IMR-90 (cell line): ENCODE data around the gene DYSF. TPM values are rescaled to one million over a fixed set of nuclear protein-coding genes. Genes with fewer than 3 reads are reported as not detected.

Experiments
- ATAC-seq: fragments of 200-7000 bp; cut with Tn5 transposase; 2 replicates; pipeline ENCODE4 v1.9.1; 2020; ENCODE audit warnings: low read depth, mild to moderate bottlenecking, moderate library complexity
- BruUV-seq: library from RNA; stranded (reverse); fragments of 400-500 nt; replicated peaks from 2 replicates; lab custom pipeline; 2021; lab: Mats Ljungman, UMichigan
- CTCF ChIA-PET: fragments of 300-600 bp; formaldehyde crosslinking; extraction: SDS; loops from one replicate; lab custom pipeline; 2021; ENCODE audit warnings: antibody characterized with exemption; lab: Yijun Ruan, JAX
- POLR2A ChIA-PET: fragments of 300-600 bp; sonication (Branson Sonifier 250); formaldehyde crosslinking; loops from one replicate; lab custom pipeline; 2022; ENCODE audit warnings: antibody characterized with exemption; ENCODE audit not compliant: unreplicated experiment; lab: Charles Lee
- DNase-seq: peaks from one replicate; pipeline ENCODE4 v3.0.0; 2013
- H2AFZ ChIP-seq: replicated peaks from 2 replicates; pipeline ENCODE3; 2013; ENCODE audit warnings: low read length, mild to moderate bottlenecking; ENCODE audit not compliant: poor library complexity
- H2AK5ac ChIP-seq: 2 replicates; pipeline ENCODE4 v1.6.1; 2013; ENCODE audit warnings: low read depth, low read length, inconsistent platforms
- H2AK9ac ChIP-seq: replicated peaks from 2 replicates; pipeline ENCODE3; 2013; ENCODE audit warnings: mild to moderate bottlenecking, low read depth, low read length, moderate library complexity; ENCODE audit not compliant: poor library complexity
- H2BK120ac ChIP-seq: 2 replicates; pipeline ENCODE4 v1.6.1; 2013; ENCODE audit warnings: low read depth, low read length, inconsistent platforms
- H2BK15ac ChIP-seq: 3 replicates; pipeline ENCODE4 v1.6.1; 2013; ENCODE audit warnings: low read depth, low read length, inconsistent platforms
- H2BK20ac ChIP-seq: 2 replicates; pipeline ENCODE4 v1.6.1; 2013; ENCODE audit warnings: low read depth, mild to moderate bottlenecking, inconsistent platforms, low read length, moderate library complexity
- H2BK5ac ChIP-seq: 2 replicates; pipeline ENCODE4 v1.6.1; 2013; ENCODE audit warnings: mild to moderate bottlenecking, low read depth, low read length, inconsistent platforms; ENCODE audit not compliant: poor library complexity, severe bottlenecking
- H3K14ac ChIP-seq: replicated peaks from 2 replicates; pipeline ENCODE4 v1.6.1; 2013; ENCODE audit warnings: low read depth, low read length, inconsistent platforms
- H3K18ac ChIP-seq: 2 replicates; pipeline ENCODE4 v1.6.1; 2013; ENCODE audit warnings: low read depth, low read length, control low read depth
- H3K23ac ChIP-seq: 2 replicates; pipeline ENCODE4 v1.6.1; 2013; ENCODE audit warnings: low read depth, low read length, inconsistent platforms
- H3K27ac ChIP-seq: 2 replicates; pipeline ENCODE4 v1.5.1; 2013; ENCODE audit warnings: mild to moderate bottlenecking, control low read depth, low read length; ENCODE audit not compliant: insufficient read depth
- H3K27me3 ChIP-seq: 2 replicates; pipeline ENCODE4 v1.6.1; 2013; ENCODE audit warnings: low read length; ENCODE audit not compliant: control insufficient read depth, insufficient read depth
- H3K36me3 ChIP-seq: 2 replicates; pipeline ENCODE4 v1.6.1; 2013; ENCODE audit warnings: low read length, mixed read lengths; ENCODE audit not compliant: control insufficient read depth, insufficient read depth
- H3K4ac ChIP-seq: 2 replicates; pipeline ENCODE4 v1.6.1; 2013; ENCODE audit warnings: low read depth, low read length, inconsistent platforms
- H3K4me1 ChIP-seq: 2 replicates; pipeline ENCODE4 v1.6.1; 2013; ENCODE audit warnings: low read length, mixed read lengths; ENCODE audit not compliant: control insufficient read depth, insufficient read depth
- H3K4me2 ChIP-seq: 2 replicates; pipeline ENCODE4 v1.6.1; 2013; ENCODE audit warnings: low read depth, mild to moderate bottlenecking, control low read depth, low read length, moderate library complexity
- H3K4me3 ChIP-seq: 2 replicates; pipeline ENCODE4 v1.5.1; 2013; ENCODE audit warnings: low read depth, mild to moderate bottlenecking, control low read depth, low read length, moderate library complexity; ENCODE audit not compliant: insufficient read depth
- H3K56ac ChIP-seq: 2 replicates; pipeline ENCODE4 v1.6.1; 2013; ENCODE audit warnings: low read length, inconsistent platforms; ENCODE audit not compliant: insufficient read depth; ENCODE audit errors: extremely low read depth
- H3K79me1 ChIP-seq, 2 experiments: 2 replicates each; pipeline ENCODE4 v1.6.1; 2013; ENCODE audit warnings: low read length in 2 of 2, inconsistent platforms in 1 of 2, low read depth in 1 of 2
- H3K9ac ChIP-seq: 2 replicates; pipeline ENCODE4 v1.6.1; 2013; ENCODE audit warnings: low read depth, low read length, control low read depth
- H3K9me1 ChIP-seq: 2 replicates; pipeline ENCODE4 v1.6.1; 2013; ENCODE audit warnings: low read length, inconsistent platforms; ENCODE audit not compliant: insufficient read depth
- H3K9me3 ChIP-seq: 2 replicates; pipeline ENCODE4 v1.6.1; 2013; ENCODE audit warnings: low read length; ENCODE audit not compliant: control insufficient read depth, insufficient read depth
- H4K20me1 ChIP-seq: 2 replicates; pipeline ENCODE4 v1.6.1; 2013; ENCODE audit warnings: low read length, inconsistent platforms; ENCODE audit not compliant: insufficient read depth
- H4K5ac ChIP-seq: 2 replicates; pipeline ENCODE4 v1.6.1; 2013; ENCODE audit warnings: mild to moderate bottlenecking, low read depth, low read length, control low read depth
- H4K8ac ChIP-seq, 2 experiments: 2 replicates each; pipeline ENCODE4 v1.6.1; 2013; ENCODE audit warnings: low read depth in 2 of 2, low read length in 2 of 2, control low read depth in 1 of 2, inconsistent platforms in 1 of 2
- H4K91ac ChIP-seq: 2 replicates; pipeline ENCODE4 v1.6.1; 2013; ENCODE audit warnings: low read depth, low read length, inconsistent platforms; ENCODE audit not compliant: insufficient read depth
- CEBPB ChIP-seq: IDR thresholded peaks from 2 replicates; pipeline ENCODE4 v1.6.1; 2012; ENCODE audit warnings: low read depth, low read length, improper control_type of control experiment
- CHD1 ChIP-seq: IDR thresholded peaks from 2 replicates; pipeline ENCODE4 v1.6.1; 2012; ENCODE audit warnings: low read depth, low read length, improper control_type of control experiment
- ELK1 ChIP-seq: fragments of 150-350 bp; IDR thresholded peaks from 2 replicates; pipeline ENCODE4 v1.6.1; 2016; ENCODE audit warnings: low read depth, mild to moderate bottlenecking, low read length, moderate library complexity, borderline replicate concordance
- MAFK ChIP-seq: IDR thresholded peaks from 2 replicates; pipeline ENCODE4 v1.6.1; 2012; ENCODE audit warnings: low read depth, low read length, improper control_type of control experiment
- MAZ ChIP-seq: IDR thresholded peaks from 2 replicates; pipeline ENCODE4 v1.6.1; 2012; ENCODE audit warnings: low read depth, mild to moderate bottlenecking, low read length, improper control_type of control experiment, moderate library complexity, borderline replicate concordance
- MXI1 ChIP-seq: IDR thresholded peaks from 2 replicates; pipeline ENCODE4 v1.6.1; 2012; ENCODE audit warnings: low read depth, mild to moderate bottlenecking, low read length, moderate library complexity, borderline replicate concordance
- NFE2L2 ChIP-seq: fragments of 150-350 bp; IDR thresholded peaks from 2 replicates; pipeline ENCODE4 v1.6.1; 2016; ENCODE audit warnings: low read depth, mild to moderate bottlenecking, low read length
- RAD21 ChIP-seq: IDR thresholded peaks from 2 replicates; pipeline ENCODE4 v1.6.1; 2012; ENCODE audit warnings: low read length, improper control_type of control experiment
- RFX5 ChIP-seq: IDR thresholded peaks from 2 replicates; pipeline ENCODE4 v1.8.0; 2012; ENCODE audit warnings: low read depth, mild to moderate bottlenecking, low read length, moderate library complexity
- WGBS, 2 experiments: methylation state at CpG; one replicate each; pipeline versions ENCODE4 v1.1.5 to v1.1.7; 2013; ENCODE audit warnings: missing lambda C conversion rate in 2 of 2; ENCODE audit not compliant: insufficient read length in 1 of 2; ENCODE audit errors: extremely low coverage in 2 of 2; 5-methylcytosine and 5-hydroxymethylcytosine counted together
- dilution Hi-C: fragments of 300-500 bp; cut with HindIII; formaldehyde crosslinking; loops from one replicate; pipeline ENCODE4 v1.14.3; 2018; ENCODE audit warnings: low sequenced_read_pairs; ENCODE audit not compliant: unreplicated experiment
- in situ Hi-C: fragments of 300-500 bp; cut with MboI; formaldehyde crosslinking; loops from 3 replicates; pipeline ENCODE4 v1.14.3; 2019; ENCODE audit warnings: low sequenced_read_pairs, inconsistent platforms, mixed read lengths
- intact Hi-C: fragments of 100-400 bp; cut with micrococcal nuclease; formaldehyde crosslinking; loops from 2 replicates; pipeline ENCODE4 v1.10.0; 2022
- polyA plus RNA-seq, 3 experiments: library from polyadenylated mRNA; depleted of rRNA; stranded (reverse); fragments of >200 nt; gene quantifications; 2 replicates each; pipeline ENCODE4 v1.2.3, GENCODE V29; 2012; ENCODE audit warnings: low replicate concordance in 1 of 3
- total RNA-seq: library from RNA; depleted of rRNA; stranded (reverse); fragments of >200 nt; gene quantifications from 2 replicates; pipeline ENCODE4 v1.2.3, GENCODE V29; 2012

DYSF gene
- total and polyA plus RNA-seq, 2 of the 4 experiments (the other 2 are of a cell fraction) = 0.09 to 0.18 TPM

DNA sequence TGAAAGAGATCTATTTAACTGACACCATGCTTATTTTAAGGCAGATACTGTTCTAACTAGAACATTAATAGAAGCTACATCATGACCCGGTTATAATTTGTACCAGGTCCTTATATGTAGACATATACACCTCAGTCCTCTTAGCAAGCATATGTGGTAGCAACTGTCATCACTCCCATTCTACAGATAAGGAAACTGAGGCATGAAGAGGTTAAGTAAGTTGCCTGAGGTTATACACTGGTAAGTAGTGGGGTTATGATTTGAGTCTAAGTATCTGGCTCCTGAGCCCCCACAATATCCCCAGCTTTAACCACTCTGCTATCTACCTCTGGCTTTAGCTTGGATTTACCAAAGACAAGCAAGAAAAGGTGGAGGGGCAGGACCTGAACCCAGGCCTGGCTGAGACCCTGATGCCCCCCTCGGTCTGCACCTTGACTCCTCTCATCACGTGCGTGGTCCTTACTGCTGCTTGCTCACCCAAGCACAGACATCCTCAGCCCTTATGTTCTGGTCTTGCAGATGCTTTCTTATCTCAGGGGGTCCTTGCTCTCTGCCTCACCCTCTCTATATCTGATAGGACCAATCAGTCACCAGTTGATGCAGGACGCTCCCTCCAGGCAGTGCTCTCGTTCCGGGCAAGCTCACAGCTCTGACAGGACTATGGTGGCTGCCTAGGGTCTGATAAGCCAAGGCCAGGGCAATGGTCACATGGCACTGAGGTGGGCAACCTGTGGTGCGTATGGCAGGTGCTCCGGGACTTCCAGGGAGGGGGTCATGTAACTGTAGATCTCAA, 4.0 kb downstream of the DYSF start (continued):
- no peak for TF ChIP-seq MAFK

DNA sequence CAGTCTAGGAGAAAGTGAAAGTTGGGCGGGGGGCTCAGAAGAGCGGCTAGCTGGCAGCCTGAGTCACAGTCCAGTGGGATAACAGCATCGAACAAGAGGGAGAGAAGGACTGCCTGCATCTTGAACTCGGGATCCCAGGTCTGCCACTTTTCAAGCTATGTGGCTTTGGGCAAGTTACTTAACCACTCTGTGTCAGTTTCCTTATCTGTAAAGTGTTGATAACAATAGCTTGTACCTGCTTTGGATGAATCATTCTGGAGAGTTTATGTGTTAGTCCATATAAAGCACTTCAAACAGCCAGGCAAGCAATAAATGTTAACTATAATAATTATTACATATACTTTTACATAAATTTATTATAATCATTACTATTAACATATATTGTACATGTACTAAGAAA, 4.6 kb downstream of the DYSF start:
- no peak overlapping the region for H3K23ac ChIP-seq
- intact Hi-C loops = no loop called here
- no peak overlapping the region for H4K8ac ChIP-seq
- CTCF ChIA-PET = interaction anchor here (1.3 kb wide), 1 partner anchor 52 kb away, joined by 3 read pairs; no protein-coding TSS in a partner anchor
- H3K4me3 ChIP-seq = no peak overlapping the region
- no peaks in the 10 kb centered on the region for H3K79me1 ChIP-seq
- no peak overlapping the region for H2BK5ac ChIP-seq
- no peak overlapping the region for H3K27ac ChIP-seq
- in situ Hi-C loops = no loop called here
- no peak overlapping the region for H4K91ac ChIP-seq
- H4K5ac ChIP-seq = no peak overlapping the region
- POLR2A ChIA-PET = no interaction called here
- peaks cover 2% of the 10 kb centered on the region for H3K9me3 ChIP-seq
- no peak for ATAC-seq
- H3K9me1 ChIP-seq = no peaks in the 10 kb centered on the region; the same call in 1 of the 2 replicates
- H3K4me2 ChIP-seq = no peak overlapping the region
- TF ChIP-seq CEBPB (no peak), RFX5 (no peak), MAZ (no peak), CHD1 (no peak), MXI1 (no peak), ELK1 (no peak), NFE2L2 (no peak), RAD21 (no peak), MAFK (no peak)
- H2BK120ac ChIP-seq = no peak overlapping the region
- H2AK9ac ChIP-seq = no peak overlapping the region
- DNase-seq = no peak
- H3K4ac ChIP-seq = no peak overlapping the region
- no peak overlapping the region for H2BK15ac ChIP-seq
- no CpG with 5 or more reads among the region's 4 CpGs for WGBS, 2 experiments
- H4K20me1 ChIP-seq = no peaks in the 10 kb centered on the region
- no peak overlapping the region for H2AK5ac ChIP-seq
- no peak overlapping the region for H3K9ac ChIP-seq
- dilution Hi-C loops = no loop called here
- H3K4me1 ChIP-seq = peaks cover 5% of the 10 kb centered on the region; the same call in 1 of the 2 replicates
- no peak overlapping the region for H2BK20ac ChIP-seq
- H2AFZ ChIP-seq = no peak overlapping the region
- no peak overlapping the region for H3K56ac ChIP-seq
- H3K36me3 ChIP-seq = no peaks in the 10 kb centered on the region
- H3K27me3 ChIP-seq = peaks cover 33% of the 10 kb centered on the region
- H3K14ac ChIP-seq = no peak overlapping the region
- H3K18ac ChIP-seq = no peak overlapping the region
- BruUV-seq = no TSS peak
